ENCODE measurements around the gene CCDC157.
"Not testable (repeated sequence)": the region's sequence is repeated elsewhere in the genome, so short reads cannot be mapped to it uniquely, and the experiment has no call there.

Gene CCDC157

DNA sequence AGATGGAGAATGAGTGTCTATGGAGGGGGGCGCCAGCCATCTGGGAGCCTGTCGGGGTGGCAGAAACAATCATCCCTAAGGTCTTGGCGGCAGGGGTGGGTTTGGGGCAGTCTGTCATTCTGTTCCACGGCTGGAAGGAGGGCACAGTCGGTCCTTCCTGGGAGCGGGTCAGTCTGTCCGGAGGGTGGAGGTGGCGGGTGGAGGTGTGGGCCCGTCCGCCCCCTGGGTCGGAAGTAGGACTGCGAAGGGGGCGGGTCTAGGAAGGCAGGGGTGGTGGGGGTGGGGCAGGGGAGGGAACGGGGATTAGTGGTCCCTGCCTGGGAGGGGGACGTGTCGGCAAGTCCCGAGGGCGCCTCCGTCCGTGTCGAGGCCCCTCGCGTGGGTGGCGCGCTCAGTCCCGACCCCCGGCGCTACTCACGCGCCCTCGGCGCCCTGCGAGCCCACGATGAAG, 30.5 kb upstream of the CCDC157 start:
- no peak for DNase-seq

GRCh38 chr22:30326706-30327362, 30.0 kb upstream of the CCDC157 start, which contains the start of gene TBC1D10A:
TSS of gene TBC1D10A (minus strand) at chr22:30326941. CDS start at chr22:30326881, 60 bp downstream.
- peak; percentile 52 for DNase-seq

DNA sequence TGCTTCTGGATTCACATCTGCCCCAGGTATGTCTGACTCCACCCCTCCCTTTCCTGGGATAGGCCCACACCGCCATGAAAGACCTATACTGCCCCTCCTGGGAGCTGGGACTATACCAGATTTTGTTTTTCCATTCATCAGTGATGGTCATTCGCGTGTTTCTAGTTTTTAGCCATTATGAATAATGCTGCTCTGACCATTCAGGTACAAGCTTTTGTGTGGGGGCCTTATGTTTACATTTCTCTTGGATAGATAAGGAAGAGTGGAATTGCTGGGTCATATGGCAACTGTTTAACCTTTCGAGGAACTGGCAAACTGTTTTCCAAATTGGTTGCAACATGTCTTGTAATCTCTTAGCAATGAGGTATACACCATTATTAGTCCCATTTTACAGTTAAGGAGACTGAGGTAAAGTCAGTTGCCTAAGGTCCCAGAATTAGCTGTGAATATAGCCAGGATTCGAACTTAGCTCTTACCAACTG, 28.9 kb upstream of the CCDC157 start:
- DNase-seq: no peak

GRCh38 chr22:30328466-30329049, 28.2 kb upstream of the CCDC157 start:
- DNase-seq: no peak

GRCh38 chr22:30332551-30332950, 24.3 kb upstream of the CCDC157 start:
- no peak for DNase-seq

- no peak for DNase-seq
Measured at GRCh38 chr22:30332994-30333706, 23.7 kb upstream of the CCDC157 start.

DNA sequence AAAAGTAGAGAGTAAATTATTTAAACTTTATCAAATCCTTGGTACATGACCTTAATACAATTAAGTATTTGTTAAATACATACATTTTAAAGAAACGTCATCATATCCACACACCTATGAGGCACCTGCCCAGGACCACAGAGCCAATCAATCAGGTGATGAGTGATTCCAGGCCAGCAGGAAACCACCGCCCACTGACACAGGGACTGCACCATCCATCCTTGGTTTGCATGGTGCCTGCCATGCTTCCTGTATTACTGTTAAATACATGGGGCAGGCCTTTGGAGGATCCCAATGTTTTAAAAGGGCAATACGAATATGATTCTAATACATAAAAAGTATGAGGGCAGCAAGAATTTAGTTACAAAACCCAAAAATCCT, 23.1 kb upstream of the CCDC157 start:
- DNase-seq: no peak

DNA sequence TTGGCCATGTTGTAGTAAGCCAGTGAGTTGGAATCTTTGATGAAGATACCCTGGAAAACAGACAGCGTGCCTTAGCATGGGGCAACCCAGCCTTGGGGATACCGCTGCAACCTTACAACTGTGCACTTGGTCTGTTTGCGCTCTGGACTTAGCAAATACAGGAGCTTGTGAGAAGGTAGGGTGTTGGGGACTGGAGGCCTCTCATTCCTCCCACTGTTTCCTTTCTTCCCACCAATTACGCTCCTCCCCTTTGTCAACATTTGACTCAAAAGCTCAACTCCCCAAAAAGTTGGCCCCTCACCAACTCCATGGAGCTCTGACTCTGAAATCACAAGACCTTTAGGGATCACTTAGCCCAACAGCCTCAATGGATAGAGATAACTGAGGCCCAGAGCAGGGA, 22.2 kb upstream of the CCDC157 start:
- DNase-seq: no peak

- no peak for DNase-seq
Measured at GRCh38 chr22:30335236-30335635, 21.6 kb upstream of the CCDC157 start.

DNA sequence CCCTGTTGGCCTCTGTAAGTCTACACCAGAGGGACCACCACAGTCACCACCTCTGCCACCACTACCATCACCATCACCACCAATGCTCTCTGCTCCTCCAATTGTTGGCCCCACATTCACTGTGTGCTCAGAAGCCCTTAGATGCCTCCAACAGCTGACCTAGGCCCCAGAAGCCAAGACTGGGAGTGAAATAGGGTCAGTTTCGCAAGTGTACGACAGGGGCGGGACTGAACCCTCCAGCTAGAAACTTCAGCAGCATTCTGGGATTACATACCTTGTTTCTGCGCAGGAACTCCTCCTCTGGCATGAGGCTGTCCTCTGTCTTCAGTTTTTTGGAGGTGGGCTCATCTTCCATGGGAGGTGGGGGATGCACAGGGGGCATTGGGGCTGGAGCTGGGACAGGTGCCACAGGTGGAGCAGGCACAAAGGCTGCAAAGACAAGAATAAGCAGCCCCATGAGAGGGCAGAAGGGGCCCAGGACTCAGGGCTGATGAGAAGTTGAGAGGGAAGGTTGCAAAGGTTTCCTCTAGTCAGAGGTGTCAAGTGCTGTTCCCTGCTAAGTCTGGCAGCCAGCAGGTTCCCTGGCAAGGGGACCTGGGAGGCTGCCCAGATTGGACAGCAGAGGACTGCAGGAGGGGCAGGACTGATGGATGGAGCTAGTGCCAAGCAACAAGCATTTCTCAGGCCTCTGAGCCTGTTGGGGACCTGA, 19.9 kb upstream of the CCDC157 start:
- DNase-seq: no peak

DNA sequence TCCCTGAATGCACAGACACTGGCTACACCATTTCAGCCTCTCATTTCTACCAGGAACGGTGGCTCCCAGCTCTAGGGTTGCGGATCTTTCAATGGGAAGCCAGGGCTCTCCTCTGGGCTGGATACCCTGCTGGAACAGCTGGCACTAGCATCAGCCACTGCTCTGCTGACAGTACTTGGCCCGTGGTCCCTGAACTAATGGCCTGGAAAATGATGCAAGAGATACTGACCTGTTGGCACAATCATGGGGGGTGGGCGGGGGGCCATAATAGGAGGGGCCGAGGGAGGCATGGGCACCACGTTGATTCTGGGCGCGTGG, 19.4 kb upstream of the CCDC157 start:
- no peak for DNase-seq

GRCh38 chr22:30338341-30338740, 18.5 kb upstream of the CCDC157 start:
- DNase-seq: not testable (repeated sequence)

GRCh38 chr22:30338802-30339201, 18.0 kb upstream of the CCDC157 start:
- DNase-seq: no peak

DNA sequence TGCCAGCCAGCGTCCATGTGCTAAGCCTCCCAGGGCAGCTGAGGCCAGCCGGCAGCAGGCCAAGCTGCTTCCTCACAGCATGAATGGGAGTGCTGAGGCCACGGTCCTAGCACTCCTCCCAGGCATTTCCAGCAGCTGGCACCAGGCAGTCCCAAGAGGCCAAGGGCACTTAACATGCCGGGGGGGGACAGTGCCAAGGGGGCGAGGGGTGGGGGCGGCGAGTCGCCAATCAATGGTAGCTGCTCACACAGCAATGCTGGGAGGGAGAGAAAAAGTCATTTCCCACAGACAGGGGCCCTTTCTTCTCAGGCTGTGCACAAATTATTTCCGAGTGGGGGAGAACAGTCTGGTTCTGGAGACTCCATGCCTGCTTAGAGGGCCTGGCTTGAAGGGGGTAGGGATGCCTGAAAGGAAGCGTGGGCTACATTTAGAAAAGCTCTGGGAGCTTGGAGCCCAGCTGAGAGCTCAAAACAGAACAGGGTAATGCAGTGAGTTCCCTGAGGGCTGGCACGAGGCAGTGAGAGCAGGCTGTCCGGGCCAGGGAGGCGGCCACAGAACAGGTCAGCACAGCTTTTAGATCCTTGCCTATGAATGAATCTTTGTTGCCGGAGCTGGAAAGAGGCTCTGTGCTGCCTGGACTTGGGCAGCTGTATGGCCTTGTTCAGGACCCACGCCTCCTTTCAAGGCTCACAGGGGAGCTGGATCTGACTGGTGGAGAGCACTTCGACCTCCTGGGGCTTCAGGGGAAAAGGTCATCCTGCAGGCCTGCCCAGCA, 15.7 kb upstream of the CCDC157 start:
- no peak for DNase-seq

GRCh38 chr22:30344447-30345200, 12.2 kb upstream of the CCDC157 start:
- DNase-seq: no peak

- no peak for DNase-seq
Measured at GRCh38 chr22:30347255-30347892, 9.4 kb upstream of the CCDC157 start.

GRCh38 chr22:30348404-30348803, 8.4 kb upstream of the CCDC157 start:
- DNase-seq: no peak

- no peak for DNase-seq
Measured at GRCh38 chr22:30348809-30349208, 8.0 kb upstream of the CCDC157 start.

DNA sequence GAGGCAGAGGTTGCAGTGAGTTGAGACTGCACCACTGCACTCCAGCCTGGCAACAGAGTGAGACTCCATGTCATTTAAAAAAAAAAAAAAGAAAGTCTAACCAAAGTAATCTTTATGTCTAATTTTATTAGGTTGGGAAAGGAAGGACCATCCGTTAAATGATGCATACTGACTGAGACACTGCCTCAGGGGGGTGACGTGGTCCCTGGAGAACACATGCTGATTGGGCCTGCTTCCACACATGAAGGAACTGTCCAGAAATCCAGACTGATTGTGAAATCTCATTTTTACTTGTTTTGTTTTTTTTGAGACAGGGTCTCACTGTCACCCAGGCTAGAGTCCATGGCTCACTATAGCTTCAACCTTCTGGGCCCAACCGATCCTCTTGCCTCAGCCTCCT, 5.6 kb upstream of the CCDC157 start:
- DNase-seq: no peak

- no peak for DNase-seq
Measured at GRCh38 chr22:30354644-30355043, 2.2 kb upstream of the CCDC157 start.

DNA sequence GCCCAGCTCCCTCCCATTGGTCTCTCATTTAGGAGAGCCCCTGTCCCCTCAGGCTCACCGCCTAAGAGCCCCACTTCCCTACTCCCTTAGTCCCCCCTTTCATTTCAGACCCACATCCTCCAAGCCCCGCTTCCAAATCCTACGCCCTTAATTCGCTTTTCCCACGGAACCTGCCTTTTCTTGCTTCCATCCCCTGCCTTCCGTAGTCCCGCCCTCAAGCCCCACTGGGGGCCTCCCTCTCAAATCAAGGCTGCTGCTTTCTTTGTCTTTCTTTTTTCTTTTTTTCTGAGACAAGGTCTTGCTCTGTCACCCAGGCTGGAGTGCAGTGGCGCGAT, 396 bp downstream of the CCDC157 start:
- DNase-seq: no peak
